CD4-positive, CD25-positive, alpha-beta regulatory T cell (primary cell): ENCODE data around the gene STUM. TPM values are rescaled to one million over a fixed set of nuclear protein-coding genes. Genes with fewer than 3 reads are reported as not detected.
"Not testable (repeated sequence)": the region's sequence is repeated elsewhere in the genome, so short reads cannot be mapped to it uniquely, and the experiment has no call there.

Experiments
- ATAC-seq, 2 donors: fragments of 150-1000 bp; cut with Tn5 transposase; one replicate each; pipeline ENCODE4 v1.10.0; 2021; ENCODE audit warnings: low read depth in 2 of 2, moderate number of reproducible peaks in 2 of 2, moderate library complexity in 1 of 2
- DNase-seq, 3 donors: peaks; one replicate each; pipeline versions ENCODE4 v3.0.0 to v3.0.0-alpha.2; 2012 to 2022; ENCODE audit warnings: mixed read lengths in 1 of 3
- H3K27ac ChIP-seq: one replicate; pipeline ENCODE4 v1.7.0; 2013; ENCODE audit warnings: mild to moderate bottlenecking, low read length; ENCODE audit not compliant: insufficient read depth, poor library complexity, severe bottlenecking
- H3K27me3 ChIP-seq: one replicate; pipeline ENCODE4 v1.7.0; 2013; ENCODE audit warnings: low read length; ENCODE audit not compliant: control insufficient read depth, insufficient read depth
- H3K36me3 ChIP-seq: one replicate; pipeline ENCODE4 v1.7.0; 2013; ENCODE audit warnings: mild to moderate bottlenecking, low read length, moderate library complexity; ENCODE audit not compliant: control insufficient read depth, insufficient read depth
- H3K4me1 ChIP-seq: 2 replicates; pipeline ENCODE4 v1.7.0; 2013; ENCODE audit warnings: mild to moderate bottlenecking, low read length; ENCODE audit not compliant: insufficient read depth, control insufficient read depth, poor library complexity, severe bottlenecking
- H3K4me3 ChIP-seq: one replicate; pipeline ENCODE4 v1.7.0; 2013; ENCODE audit warnings: low read depth, mild to moderate bottlenecking, low read length, moderate library complexity
- H3K9me3 ChIP-seq, 2 experiments: 1 replicate in 1 of 2; 2 replicates in 1 of 2; pipeline ENCODE4 v1.7.0; 2013; ENCODE audit warnings: low read length in 2 of 2, mild to moderate bottlenecking in 1 of 2, moderate library complexity in 1 of 2; ENCODE audit not compliant: control insufficient read depth in 2 of 2
- H3K27ac Mint-ChIP-seq, 3 donors: one replicate each; pipeline ENCODE4 v1.8.0; 2020 to 2022; ENCODE audit warnings: mild to moderate bottlenecking in 3 of 3, mixed read lengths in 3 of 3, moderate library complexity in 2 of 3
- H3K27me3 Mint-ChIP-seq: one replicate; pipeline ENCODE4 v1.8.0; 2022; ENCODE audit warnings: mild to moderate bottlenecking, mixed read lengths
- H3K36me3 Mint-ChIP-seq: one replicate; pipeline ENCODE4 v1.8.0; 2020; ENCODE audit warnings: mixed read lengths
- H3K4me1 Mint-ChIP-seq, 4 donors: one replicate each; pipeline ENCODE4 v1.8.0; 2020 to 2022; ENCODE audit warnings: mixed read lengths in 4 of 4, mild to moderate bottlenecking in 1 of 4
- H3K4me3 Mint-ChIP-seq, 4 donors: one replicate each; pipeline ENCODE4 v1.8.0; 2020 to 2022; ENCODE audit warnings: mild to moderate bottlenecking in 4 of 4, mixed read lengths in 4 of 4, moderate library complexity in 3 of 4
- H3K9me3 Mint-ChIP-seq, 7 donors: one replicate each; pipeline ENCODE4 v1.8.0; 2020 to 2022; ENCODE audit warnings: mixed read lengths in 7 of 7, mild to moderate bottlenecking in 3 of 7, moderate library complexity in 2 of 7
- polyA plus RNA-seq, 4 donors: library from polyadenylated mRNA; unstranded; fragments of 300-500 nt; fragmentation: Illumina TruSeq; gene quantifications; one replicate each; pipeline ENCODE4 v1.2.3, GENCODE V29; 2021
- total RNA-seq: library from RNA; stranded (reverse); gene quantifications from one replicate; pipeline ENCODE4 v1.2.3, GENCODE V29; 2022

Gene STUM
- total and polyA plus RNA-seq, 5 donors from 2014 or later: 0.03 to 0.09 (median 0.06) TPM; not detected in 2

DNA sequence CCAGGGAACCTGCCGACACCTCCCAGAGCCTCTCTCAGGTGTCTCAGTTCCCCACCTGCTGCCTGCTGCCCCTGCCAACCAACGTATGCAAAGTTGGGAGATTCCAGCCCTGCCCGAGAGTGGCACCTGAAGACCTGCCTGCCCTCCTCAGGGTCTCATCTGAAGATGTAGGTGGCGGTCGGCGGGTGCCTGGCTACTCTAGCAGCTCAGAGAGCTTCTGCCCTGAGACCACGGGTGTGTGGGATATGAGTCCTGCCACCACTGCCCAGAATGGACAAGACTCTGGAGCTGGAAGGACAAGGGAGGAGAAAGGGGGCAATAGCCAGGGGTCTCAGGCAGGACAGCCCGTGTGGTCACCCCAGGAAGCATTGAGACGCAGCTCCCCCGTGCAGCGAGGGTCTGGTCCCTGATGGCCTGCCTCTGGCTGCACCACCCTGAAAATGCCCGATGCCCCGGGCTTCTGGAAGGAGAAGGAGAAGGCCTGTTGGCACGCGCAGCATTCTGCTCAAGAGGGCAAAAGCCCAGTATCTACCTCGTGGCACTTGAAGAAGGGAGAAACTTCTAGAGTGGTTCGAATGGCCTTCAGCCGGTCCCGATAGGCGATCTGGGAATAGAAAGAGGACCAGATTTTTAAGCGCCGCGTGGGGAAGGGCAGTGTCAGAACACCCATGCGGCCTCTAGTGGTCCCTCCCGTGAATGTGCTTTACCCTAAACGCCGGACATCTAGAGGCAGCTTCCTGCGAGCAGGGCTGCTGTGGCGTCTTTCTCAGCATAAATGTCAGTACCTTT, 88.8 kb downstream of the STUM start:
- H3K4me3 ChIP-seq: no peak overlapping the region
- H3K27ac Mint-ChIP-seq: peak overlapping the region in 1 of 3 donors; percentile 74
- peak overlapping the region in 2 of 4 donors; percentile 15 to 24 for H3K4me3 Mint-ChIP-seq
- peaks cover 9 to 66% (median 37%) of the 10 kb centered on the region in 4 donors for H3K4me1 Mint-ChIP-seq
- peaks cover 68% of the 10 kb centered on the region for H3K36me3 ChIP-seq
- H3K4me1 ChIP-seq: peaks cover 53% of the 10 kb centered on the region
- no peaks in the 10 kb centered on the region for H3K9me3 Mint-ChIP-seq
- H3K27me3 ChIP-seq: no peaks in the 10 kb centered on the region
- H3K27ac ChIP-seq: peak overlapping the region; percentile 34
- peaks cover 20% of the 10 kb centered on the region for H3K36me3 Mint-ChIP-seq
- no peaks in the 10 kb centered on the region for H3K9me3 ChIP-seq
- DNase-seq (no peak), ATAC-seq (no peak)
- H3K27me3 Mint-ChIP-seq: peaks cover under 1% of the 10 kb centered on the region

DNA sequence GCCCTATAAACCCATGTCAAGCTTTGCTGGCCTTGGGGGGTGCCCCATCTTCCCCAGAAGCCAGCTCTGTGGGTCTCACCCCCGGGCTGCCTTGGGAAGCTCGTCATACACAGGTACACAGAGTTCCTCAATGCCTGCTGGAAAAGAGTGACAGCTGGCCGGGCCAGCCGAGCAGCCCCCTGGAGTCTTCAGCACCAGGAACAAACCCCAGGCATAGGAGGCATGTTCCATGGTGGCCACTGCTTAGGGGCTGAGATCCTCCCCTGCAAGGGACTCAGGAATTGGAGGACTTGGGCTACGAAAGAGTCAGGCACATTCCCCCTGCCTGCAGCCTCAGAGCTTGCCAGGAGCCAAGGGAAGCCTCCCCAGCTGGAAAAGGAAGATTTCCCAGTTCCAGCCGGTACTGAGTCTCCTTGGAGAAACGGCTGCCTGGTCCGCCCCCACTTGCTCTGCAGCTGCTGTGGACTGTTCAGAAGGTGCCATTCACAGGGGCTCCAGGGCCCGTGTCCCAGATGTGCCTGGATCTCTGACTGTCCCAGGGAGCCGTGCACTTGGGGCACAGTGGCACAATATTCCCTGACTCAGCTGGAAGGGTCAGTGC, 89.5 kb downstream of the STUM start:
- Mint-ChIP-seq H3K36me3 (peaks cover 20% of the 10 kb centered on the region), H3K9me3 (no peaks in the 10 kb centered on the region), H3K4me3 (peak overlapping the region in 1 of 4 donors; percentile 15), H3K27me3 (no peaks in the 10 kb centered on the region), H3K4me1 (peaks cover 9 to 65% (median 31%) of the 10 kb centered on the region in 4 donors), H3K27ac (peak overlapping the region in 1 of 3 donors; percentile 43)
- DNase-seq (no peak), ATAC-seq (no peak)
- Histone ChIP-seq H3K9me3 (no peaks in the 10 kb centered on the region), H3K27me3 (no peaks in the 10 kb centered on the region), H3K36me3 (peaks cover 67% of the 10 kb centered on the region), H3K4me3 (no peak overlapping the region), H3K27ac (peak overlapping the region; percentile 34), H3K4me1 (peaks cover 52% of the 10 kb centered on the region)

DNA sequence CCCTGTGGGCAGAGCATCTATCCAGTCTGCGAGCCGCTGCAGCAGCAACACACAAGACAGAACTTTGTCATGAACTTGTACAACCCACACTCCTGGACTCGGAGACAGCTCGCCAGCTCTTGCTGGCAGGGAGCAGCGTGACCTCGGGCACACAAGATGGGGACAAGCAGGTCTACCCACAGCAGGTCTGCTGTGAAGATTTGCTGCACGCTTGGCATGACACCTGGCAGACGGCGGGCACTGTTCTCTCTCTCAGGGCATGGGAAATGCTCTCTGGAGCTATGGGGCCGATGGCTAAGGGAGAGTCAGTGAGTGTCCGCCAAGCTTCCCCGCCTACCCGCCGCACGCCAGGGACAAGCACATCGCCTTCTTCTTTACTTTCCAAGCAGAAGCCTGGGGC, 90.0 kb downstream of the STUM start:
- no peaks in the 10 kb centered on the region for H3K27me3 Mint-ChIP-seq
- H3K27ac ChIP-seq: peak overlapping the region; percentile 23
- H3K36me3 Mint-ChIP-seq: peaks cover 20% of the 10 kb centered on the region
- no peaks in the 10 kb centered on the region for H3K9me3 ChIP-seq
- H3K36me3 ChIP-seq: peaks cover 67% of the 10 kb centered on the region
- H3K9me3 Mint-ChIP-seq: no peaks in the 10 kb centered on the region
- peak overlapping the region in 2 of 3 donors; percentile 43 to 78 for H3K27ac Mint-ChIP-seq
- H3K27me3 ChIP-seq: no peaks in the 10 kb centered on the region
- ATAC-seq (no peak), DNase-seq (no peak)
- H3K4me3 Mint-ChIP-seq: peak overlapping the region in 1 of 4 donors; percentile 19
- H3K4me3 ChIP-seq: no peak overlapping the region
- peaks cover 9 to 65% (median 32%) of the 10 kb centered on the region in 4 donors for H3K4me1 Mint-ChIP-seq
- H3K4me1 ChIP-seq: peaks cover 52% of the 10 kb centered on the region

DNA sequence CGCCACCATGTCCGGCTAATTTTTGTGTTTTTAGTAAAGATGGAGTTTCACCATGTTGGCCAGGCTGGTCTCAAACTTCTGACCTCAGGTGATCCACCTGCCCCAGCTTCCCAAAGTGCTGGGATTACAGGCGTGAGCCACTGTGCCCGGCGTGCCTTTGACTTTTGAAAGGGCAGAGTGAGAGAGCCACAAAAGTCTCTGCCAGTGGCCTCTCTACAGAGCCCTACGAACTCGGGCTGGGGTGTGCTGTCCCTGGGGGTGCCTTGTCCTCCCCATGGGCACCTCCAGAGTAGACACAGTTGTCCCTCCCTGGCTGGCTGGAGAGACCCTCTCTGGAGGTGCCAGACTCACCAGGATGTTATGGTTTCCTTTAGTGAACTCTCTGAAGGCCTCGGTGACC, 90.6 kb downstream of the STUM start:
- H3K27me3 Mint-ChIP-seq, H3K9me3 Mint-ChIP-seq, H3K27me3 ChIP-seq, H3K4me3 ChIP-seq, ATAC-seq, H3K9me3 ChIP-seq, DNase-seq: not testable (repeated sequence)
- peak overlapping the region in 1 of 4 donors; percentile 19 for H3K4me3 Mint-ChIP-seq
- peaks cover 20% of the 10 kb centered on the region for H3K36me3 Mint-ChIP-seq
- peaks cover 52% of the 10 kb centered on the region for H3K4me1 ChIP-seq
- peak overlapping the region in 2 of 3 donors; percentile 40 to 78 for H3K27ac Mint-ChIP-seq
- peaks cover 8 to 65% (median 33%) of the 10 kb centered on the region in 4 donors for H3K4me1 Mint-ChIP-seq
- H3K27ac ChIP-seq: peak overlapping the region; percentile 23
- H3K36me3 ChIP-seq: peaks cover 66% of the 10 kb centered on the region

DNA sequence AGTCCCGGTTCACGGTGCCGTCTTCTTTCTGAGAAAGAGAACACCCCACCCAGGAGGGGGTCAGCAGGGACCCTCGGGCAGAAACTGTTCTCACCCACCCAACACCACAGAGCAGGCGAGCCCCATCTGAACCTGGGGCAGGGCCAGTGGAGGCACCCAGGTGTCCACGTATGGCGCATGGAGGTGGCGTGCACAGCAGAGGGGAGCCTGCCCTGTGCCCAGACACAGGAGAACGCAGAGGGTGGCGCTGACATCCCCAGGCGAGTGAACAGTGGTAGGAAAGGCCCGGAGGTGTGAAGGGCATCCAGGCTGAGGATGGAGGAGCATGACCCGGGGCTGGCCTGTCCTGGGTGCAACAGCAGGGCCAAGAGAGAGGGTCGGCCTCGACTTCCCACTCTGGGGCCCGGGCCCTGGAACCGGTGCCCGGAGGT, 91.1 kb downstream of the STUM start:
- peaks cover 16% of the 10 kb centered on the region for H3K36me3 Mint-ChIP-seq
- Histone ChIP-seq H3K9me3 (no peaks in the 10 kb centered on the region), H3K27ac (peak overlapping the region; percentile 23), H3K27me3 (no peaks in the 10 kb centered on the region), H3K4me3 (no peak overlapping the region), H3K4me1 (peaks cover 52% of the 10 kb centered on the region), H3K36me3 (peaks cover 61% of the 10 kb centered on the region)
- H3K4me1 Mint-ChIP-seq: peaks cover 4 to 65% (median 34%) of the 10 kb centered on the region in 4 donors
- no peaks in the 10 kb centered on the region for H3K9me3 Mint-ChIP-seq
- H3K27ac Mint-ChIP-seq: peak overlapping the region in 2 of 3 donors; percentile 40 to 78
- no peak for DNase-seq
- H3K27me3 Mint-ChIP-seq: no peaks in the 10 kb centered on the region
- no peak for ATAC-seq
- no peak overlapping the region for H3K4me3 Mint-ChIP-seq

DNA sequence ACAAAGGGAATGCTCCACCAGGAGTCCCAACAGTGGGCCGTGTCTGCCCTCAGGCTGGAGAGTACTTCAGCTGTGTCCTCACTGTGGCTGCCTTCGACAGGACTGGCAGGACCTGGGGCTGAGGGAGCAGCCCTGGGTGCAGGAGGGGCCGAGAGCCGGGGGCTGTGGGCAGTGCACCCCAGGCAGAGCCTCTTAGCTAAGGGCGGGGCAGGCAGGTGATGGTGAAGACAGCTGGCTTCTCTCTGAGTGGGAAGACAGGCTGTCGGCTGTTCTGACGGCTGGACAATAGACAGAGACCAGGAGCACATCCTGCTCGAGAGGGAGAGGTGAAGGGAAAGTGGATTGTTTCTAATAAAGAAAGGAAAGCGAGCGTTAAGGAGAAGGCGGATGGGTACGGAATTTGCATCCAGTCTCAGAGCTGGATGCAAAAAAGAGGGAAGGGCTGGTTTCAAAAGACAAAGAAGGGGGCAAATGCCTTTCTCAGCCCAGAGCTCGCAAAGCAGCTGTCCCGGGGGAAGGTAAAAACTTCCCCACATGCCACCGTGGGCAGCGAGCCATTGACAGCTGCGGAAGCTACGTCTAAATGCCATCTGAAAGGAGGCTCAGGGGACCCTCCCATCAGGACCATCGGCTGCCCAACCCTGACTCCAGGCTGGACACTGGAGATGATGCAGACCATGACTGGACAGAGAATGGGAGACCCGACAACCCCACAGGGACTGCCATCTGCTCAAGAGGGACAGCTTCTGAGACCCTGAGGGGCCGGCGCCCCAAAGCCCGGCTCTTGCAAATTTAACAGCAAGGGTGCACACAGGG, 92.0 kb downstream of the STUM start:
- Histone ChIP-seq H3K27me3 (no peaks in the 10 kb centered on the region), H3K36me3 (peaks cover 63% of the 10 kb centered on the region), H3K4me1 (peaks cover 52% of the 10 kb centered on the region), H3K9me3 (no peaks in the 10 kb centered on the region), H3K4me3 (no peak overlapping the region), H3K27ac (no peak overlapping the region)
- H3K9me3 Mint-ChIP-seq: no peaks in the 10 kb centered on the region
- peaks cover 4 to 65% (median 33%) of the 10 kb centered on the region in 4 donors for H3K4me1 Mint-ChIP-seq
- H3K27ac Mint-ChIP-seq: peak overlapping the region in 2 of 3 donors; percentile 37 to 91
- peaks cover 11% of the 10 kb centered on the region for H3K36me3 Mint-ChIP-seq
- no peak for DNase-seq
- H3K4me3 Mint-ChIP-seq: peak overlapping the region in 1 of 4 donors; percentile 32
- no peaks in the 10 kb centered on the region for H3K27me3 Mint-ChIP-seq
- ATAC-seq: no peak

DNA sequence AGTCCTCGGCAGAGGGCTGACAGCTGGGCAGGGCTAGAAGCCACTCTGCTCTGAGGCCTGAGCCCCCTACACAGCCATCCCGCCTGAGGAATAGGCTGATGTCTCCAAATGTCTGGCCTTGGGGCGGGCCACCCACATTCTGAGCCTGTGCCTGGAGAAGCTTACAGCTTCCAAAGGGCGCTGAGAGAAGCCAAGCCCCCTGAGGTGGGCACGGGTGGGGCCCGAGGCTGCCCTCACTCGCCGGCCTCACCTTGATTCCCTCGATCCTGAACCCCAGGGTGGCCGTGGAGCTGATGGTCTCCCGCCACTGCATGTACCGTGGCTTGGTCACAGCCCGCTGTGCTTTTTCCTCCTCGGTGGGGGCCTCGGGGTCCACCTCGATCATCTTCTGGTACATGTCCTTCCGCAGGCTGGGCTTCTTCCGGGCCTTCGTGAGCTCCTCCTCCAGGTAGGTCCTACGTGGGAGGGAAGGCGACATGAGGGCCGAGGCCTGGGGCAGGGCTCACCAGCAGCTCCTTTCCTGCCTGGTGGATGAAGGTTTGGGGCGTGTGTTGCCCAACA, 93.2 kb downstream of the STUM start:
- Mint-ChIP-seq H3K4me1 (peaks cover 2 to 65% (median 26%) of the 10 kb centered on the region in 4 donors), H3K36me3 (peaks cover 14% of the 10 kb centered on the region), H3K9me3 (no peaks in the 10 kb centered on the region), H3K27ac (peak overlapping the region in 2 of 3 donors; percentile 81 to 87), H3K4me3 (no peak overlapping the region), H3K27me3 (no peaks in the 10 kb centered on the region)
- Histone ChIP-seq H3K36me3 (peaks cover 73% of the 10 kb centered on the region), H3K4me1 (peaks cover 53% of the 10 kb centered on the region), H3K27me3 (no peaks in the 10 kb centered on the region), H3K9me3 (no peaks in the 10 kb centered on the region), H3K27ac (no peak overlapping the region), H3K4me3 (no peak overlapping the region)
- DNase-seq: no peak
- ATAC-seq: no peak
